A673 (cell line): ENCODE results near the gene MYBPC3. TPM values are rescaled to one million over a fixed set of nuclear protein-coding genes. Genes with fewer than 3 reads are reported as not detected.

Source experiments
- BruUV-seq: library from RNA; stranded (reverse); fragments of 400-500 nt; replicated peaks from 2 replicates; lab custom pipeline; 2021; lab: Mats Ljungman, UMichigan
- CTCF ChIA-PET: fragments of 300-600 bp; sonication (Branson Sonifier 250); formaldehyde crosslinking; loops from one replicate; lab custom pipeline; 2022; ENCODE audit warnings: antibody characterized with exemption; lab: Charles Lee
- POLR2A ChIA-PET: fragments of 300-600 bp; sonication (Branson Sonifier 250); formaldehyde crosslinking; loops from one replicate; lab custom pipeline; 2022; ENCODE audit warnings: antibody characterized with exemption; ENCODE audit not compliant: low non-redundant PET; lab: Charles Lee
- DNase-seq: peaks from one replicate; pipeline ENCODE4 v3.0.0-alpha.2; 2015; ENCODE audit warnings: low spot score
- H3K27ac ChIP-seq: fragments of 200-600 bp; sonication (generic); 2 replicates; pipeline ENCODE4 v1.5.1; 2016; ENCODE audit warnings: mixed run types, low read depth, mild to moderate bottlenecking, mixed read lengths, antibody characterized with exemption, low read length; ENCODE audit not compliant: poor library complexity, severe bottlenecking
- H3K27me3 ChIP-seq: fragments of 200-600 bp; sonication (generic); replicated peaks from 2 replicates; pipeline ENCODE4 v1.6.1; 2017; ENCODE audit warnings: mixed run types, low read depth, mild to moderate bottlenecking, mixed read lengths, antibody characterized with exemption, low read length; ENCODE audit not compliant: insufficient read depth, poor library complexity
- H3K36me3 ChIP-seq: fragments of 200-600 bp; sonication (generic); 2 replicates; pipeline ENCODE4 v1.6.1; 2016; ENCODE audit warnings: mixed run types, mild to moderate bottlenecking, mixed read lengths, antibody characterized with exemption, low read length; ENCODE audit not compliant: insufficient read depth, poor library complexity, severe bottlenecking
- H3K4me1 ChIP-seq: fragments of 200-600 bp; sonication (generic); 2 replicates; pipeline ENCODE4 v1.6.1; 2017; ENCODE audit warnings: mixed run types, mild to moderate bottlenecking, mixed read lengths, antibody characterized with exemption, low read length; ENCODE audit not compliant: insufficient read depth, poor library complexity, severe bottlenecking
- H3K4me3 ChIP-seq: fragments of 200-600 bp; sonication (generic); 2 replicates; pipeline ENCODE4 v1.5.1; 2016; ENCODE audit warnings: low read depth, mixed run types, mild to moderate bottlenecking, mixed read lengths, low read length; ENCODE audit not compliant: poor library complexity, severe bottlenecking
- H3K9me3 ChIP-seq: fragments of 200-600 bp; sonication (generic); 2 replicates; pipeline ENCODE4 v1.6.1; 2016; ENCODE audit warnings: mixed run types, low read depth, mild to moderate bottlenecking, mixed read lengths, antibody characterized with exemption, low read length; ENCODE audit not compliant: poor library complexity, severe bottlenecking
- CTCF ChIP-seq: fragments of 300-800, 200-600 bp; sonication (generic); conservative IDR thresholded peaks from 2 replicates; pipeline ENCODE4 v1.5.1; 2017; ENCODE audit warnings: low read depth, mild to moderate bottlenecking, antibody characterized with exemption, low read length, moderate library complexity, mixed read lengths
- EZH2 ChIP-seq: fragments of 200-600 bp; sonication (generic); IDR thresholded peaks from 2 replicates; pipeline ENCODE4 v1.6.1; 2017; ENCODE audit warnings: borderline replicate concordance, low read depth, mild to moderate bottlenecking, mixed read lengths, antibody characterized with exemption, low read length; ENCODE audit not compliant: poor library complexity, severe bottlenecking
- intact Hi-C: fragments of 100-400 bp; cut with micrococcal nuclease; formaldehyde crosslinking; loops from one replicate; pipeline ENCODE4 v1.10.0; 2022; ENCODE audit not compliant: unreplicated experiment
- total RNA-seq: library from RNA; stranded (reverse); gene quantifications from 2 replicates; pipeline ENCODE4 v1.2.3, GENCODE V29; 2021

MYBPC3 gene
- total RNA-seq, 1 experiment from 2014 or later = not detected

GRCh38 chr11:47314992-47315391, 37.5 kb downstream of the MYBPC3 start:
- no peaks in the 10 kb centered on the region for H3K27me3 ChIP-seq
- no peaks in the 10 kb centered on the region for H3K4me1 ChIP-seq
- TF ChIP-seq EZH2 = no peak
- TF ChIP-seq CTCF = no peak
- CTCF ChIA-PET = no interaction called here
- POLR2A ChIA-PET = no interaction called here
- DNase-seq = no peak
- intact Hi-C loops = no loop called here
- BruUV-seq = no TSS peak
- H3K9me3 ChIP-seq = no peaks in the 10 kb centered on the region
- no peak overlapping the region for H3K27ac ChIP-seq
- no peak overlapping the region for H3K4me3 ChIP-seq
- H3K36me3 ChIP-seq = peaks cover 79% of the 10 kb centered on the region

GRCh38 chr11:47308050-47308823, 44.3 kb downstream of the MYBPC3 start:
- Histone ChIP-seq H3K36me3 (peaks cover 98% of the 10 kb centered on the region), H3K27ac (no peak overlapping the region), H3K4me3 (no peak overlapping the region), H3K4me1 (peaks cover 5% of the 10 kb centered on the region), H3K9me3 (no peaks in the 10 kb centered on the region), H3K27me3 (no peaks in the 10 kb centered on the region)
- POLR2A ChIA-PET = no interaction called here
- TF ChIP-seq CTCF (no peak), EZH2 (no peak)
- BruUV-seq = no TSS peak
- no peak for DNase-seq
- CTCF ChIA-PET = no interaction called here
- intact Hi-C loops = loop anchor here (5.0 kb wide), 1 partner anchor 36 kb away; the partner anchor contains the start of gene MADD

GRCh38 chr11:47306484-47306844, 46.0 kb downstream of the MYBPC3 start:
- H3K9me3 ChIP-seq = peaks cover 8% of the 10 kb centered on the region
- no peak for TF ChIP-seq EZH2
- TF ChIP-seq CTCF = no peak
- peaks cover 98% of the 10 kb centered on the region for H3K36me3 ChIP-seq
- H3K4me1 ChIP-seq = peaks cover 5% of the 10 kb centered on the region
- CTCF ChIA-PET = no interaction called here
- no TSS peak for BruUV-seq
- intact Hi-C loops = loop anchor here (5.0 kb wide), 1 partner anchor 34 kb away; the partner anchor contains the start of gene MADD
- H3K27ac ChIP-seq = peak overlapping the region; percentile 31
- H3K4me3 ChIP-seq = no peak overlapping the region
- POLR2A ChIA-PET = interaction anchor here (0.6 kb wide), 1 partner anchor 47 kb away, joined by 5 read pairs; no protein-coding TSS in a partner anchor
- no peak for DNase-seq
- H3K27me3 ChIP-seq = no peaks in the 10 kb centered on the region
